SK-N-SH treated with all-trans-retinoic acid at 6 μM for 48 hours (cell line): ENCODE results near the gene RNU6-7.
A peak's percentile ranks its signal among the peaks of the same experiment; 100 is the strongest.

ENCODE experiments used
- ATAC-seq: fragments of 200-7000 bp; cut with Tn5 transposase; 3 replicates; pipeline ENCODE4 v1.9.1; 2020; ENCODE audit warnings: mild to moderate bottlenecking, moderate library complexity
- ARNTL ChIP-seq: fragments of 450-650 bp; formaldehyde crosslinking; IDR thresholded peaks from 2 replicates; pipeline ENCODE4 v1.5.0; 2020; ENCODE audit warnings: low read depth, mild to moderate bottlenecking, moderate library complexity, borderline replicate concordance
- CREB5 ChIP-seq: fragments of 250-450 bp; sonication (Bioruptor Pico); IDR thresholded peaks from 2 replicates; pipeline ENCODE4 v1.5.1; 2020; ENCODE audit warnings: low read depth, mild to moderate bottlenecking, moderate library complexity
- CSRNP3 ChIP-seq: fragments of 250-450 bp; sonication (Bioruptor Pico); IDR thresholded peaks from 2 replicates; pipeline ENCODE4 v1.5.1; 2021; ENCODE audit warnings: mild to moderate bottlenecking, moderate library complexity
- ESRRG ChIP-seq: fragments of 250-450 bp; sonication (Bioruptor Pico); IDR thresholded peaks from 2 replicates; pipeline ENCODE4 v1.6.1; 2021; ENCODE audit warnings: mild to moderate bottlenecking
- GLIS3 ChIP-seq: fragments of 250-450 bp; sonication (Bioruptor Pico); IDR thresholded peaks from 2 replicates; pipeline ENCODE4 v1.5.0; 2020; ENCODE audit warnings: mild to moderate bottlenecking, moderate library complexity
- ISL1 ChIP-seq: fragments of 250-450 bp; sonication (Bioruptor Pico); IDR thresholded peaks from 2 replicates; pipeline ENCODE4 v2.1.2; 2022; ENCODE audit warnings: mild to moderate bottlenecking, moderate library complexity
- OSR1 ChIP-seq: fragments of 250-450 bp; sonication (Bioruptor Pico); IDR thresholded peaks from 2 replicates; pipeline ENCODE4 v1.8.0; 2022; ENCODE audit warnings: moderate library complexity, mild to moderate bottlenecking, inconsistent platforms
- PATZ1 ChIP-seq: fragments of 250-450 bp; sonication (Bioruptor Pico); IDR thresholded peaks from 2 replicates; pipeline ENCODE4 v1.8.0; 2020; ENCODE audit warnings: mild to moderate bottlenecking, moderate library complexity, borderline replicate concordance
- PPARA ChIP-seq: fragments of 250-450 bp; sonication (Bioruptor Pico); IDR thresholded peaks from 2 replicates; pipeline ENCODE4 v1.5.0; 2020; ENCODE audit warnings: mild to moderate bottlenecking, borderline replicate concordance
- SNAI2 ChIP-seq: fragments of 250-450 bp; sonication (Bioruptor Pico); IDR thresholded peaks from 2 replicates; pipeline ENCODE4 v1.5.0; 2020; ENCODE audit warnings: mild to moderate bottlenecking, moderate library complexity
- TCF4 ChIP-seq: fragments of 250-450 bp; sonication (Bioruptor Pico); IDR thresholded peaks from 2 replicates; pipeline ENCODE4 v1.8.0; 2021; ENCODE audit warnings: mild to moderate bottlenecking, moderate library complexity, borderline replicate concordance
- TOX ChIP-seq: fragments of 250-450 bp; sonication (Bioruptor Pico); IDR thresholded peaks from 2 replicates; pipeline ENCODE4 v1.8.0; 2021; ENCODE audit warnings: mild to moderate bottlenecking, moderate library complexity, borderline replicate concordance
- TSHZ2 ChIP-seq: fragments of 250-450 bp; sonication (Bioruptor Pico); IDR thresholded peaks from 2 replicates; pipeline ENCODE4 v1.5.0; 2020; ENCODE audit warnings: mild to moderate bottlenecking, moderate library complexity
- ZC3H10 ChIP-seq: fragments of 250-450 bp; sonication (Bioruptor Pico); IDR thresholded peaks from 2 replicates; pipeline ENCODE4 v1.5.1; 2021; ENCODE audit warnings: mild to moderate bottlenecking, moderate library complexity
- ZFP3 ChIP-seq: fragments of 250-450 bp; sonication (Bioruptor Pico); IDR thresholded peaks from 2 replicates; pipeline ENCODE4 v1.5.0; 2020; ENCODE audit warnings: mild to moderate bottlenecking, moderate library complexity
- ZFP30 ChIP-seq: fragments of 450-650 bp; formaldehyde crosslinking; IDR thresholded peaks from 2 replicates; pipeline ENCODE4 v1.5.0; 2022; ENCODE audit warnings: mild to moderate bottlenecking, moderate library complexity
- ZNF565 ChIP-seq: fragments of 450-650 bp; formaldehyde crosslinking; conservative IDR thresholded peaks from 2 replicates; pipeline ENCODE4 v1.5.0; 2020; ENCODE audit warnings: low read depth, mild to moderate bottlenecking, moderate library complexity
- ZNF70 ChIP-seq: fragments of 450-650 bp; formaldehyde crosslinking; IDR thresholded peaks from 2 replicates; pipeline ENCODE4 v1.5.0; 2020; ENCODE audit warnings: mild to moderate bottlenecking, moderate library complexity
- ZNF8 ChIP-seq: fragments of 450-650 bp; formaldehyde crosslinking; IDR thresholded peaks from 2 replicates; pipeline ENCODE4 v1.5.0; 2020; ENCODE audit warnings: mild to moderate bottlenecking, moderate library complexity

RNU6-7 gene

GRCh38 chr14:32212833-32213232 is 11.0 kb downstream of the RNU6-7 start (continued):
- TF ChIP-seq CSRNP3 (CRISPR knock-in tag): no peak

GRCh38 chr14:32217301-32217700 is 15.5 kb downstream of the RNU6-7 start:
- TF ChIP-seq ZNF565 (CRISPR knock-in tag): no peak
- no peak for TF ChIP-seq ZNF70 (CRISPR knock-in tag)
- no peak for TF ChIP-seq GLIS3 (CRISPR knock-in tag)
- no peak for TF ChIP-seq OSR1 (CRISPR knock-in tag)
- TF ChIP-seq ESRRG: no peak
- no peak for TF ChIP-seq PATZ1 (CRISPR knock-in tag)
- TF ChIP-seq CREB5 (CRISPR knock-in tag): no peak
- no peak for ATAC-seq

GRCh38 chr14:32224737-32225377 is 23.0 kb downstream of the RNU6-7 start:
- ATAC-seq: peak; percentile 98
- no peak for TF ChIP-seq SNAI2 (CRISPR knock-in tag)
- no peak for TF ChIP-seq ZFP30 (CRISPR knock-in tag)
- TF ChIP-seq CSRNP3 (CRISPR knock-in tag): peak; percentile 71; the same call in 1 of the 2 replicates
- no peak for TF ChIP-seq ARNTL
- 0 out of 2 replicates have a peak, but pooled peaks have one; percentile 44 for TF ChIP-seq GLIS3 (CRISPR knock-in tag)
- no peak for TF ChIP-seq ZFP3
- TF ChIP-seq PATZ1 (CRISPR knock-in tag): no peak
- peak; percentile 83 for TF ChIP-seq TCF4
- peak; percentile 92 for TF ChIP-seq ISL1 (CRISPR knock-in tag)
- no peak for TF ChIP-seq TOX (CRISPR knock-in tag)
- no peak for TF ChIP-seq ZNF8 (CRISPR knock-in tag)
- TF ChIP-seq CREB5 (CRISPR knock-in tag): peak; percentile 31; the same call in 1 of the 2 replicates
- no peak for TF ChIP-seq ZNF70 (CRISPR knock-in tag)
- no peak for TF ChIP-seq ZNF565 (CRISPR knock-in tag)
- peak; percentile 75 for TF ChIP-seq TSHZ2 (CRISPR knock-in tag)
- TF ChIP-seq ZC3H10 (CRISPR knock-in tag): no peak
- no peak for TF ChIP-seq PPARA (CRISPR knock-in tag)
- no peak for TF ChIP-seq ESRRG
